ENCODE results near the gene GPR87. TPM values are rescaled to one million over a fixed set of nuclear protein-coding genes. Genes with fewer than 3 reads are reported as not detected.

Gene GPR87
- total RNA-seq, 1 experiment from 2014 or later: 15.5 TPM

DNA sequence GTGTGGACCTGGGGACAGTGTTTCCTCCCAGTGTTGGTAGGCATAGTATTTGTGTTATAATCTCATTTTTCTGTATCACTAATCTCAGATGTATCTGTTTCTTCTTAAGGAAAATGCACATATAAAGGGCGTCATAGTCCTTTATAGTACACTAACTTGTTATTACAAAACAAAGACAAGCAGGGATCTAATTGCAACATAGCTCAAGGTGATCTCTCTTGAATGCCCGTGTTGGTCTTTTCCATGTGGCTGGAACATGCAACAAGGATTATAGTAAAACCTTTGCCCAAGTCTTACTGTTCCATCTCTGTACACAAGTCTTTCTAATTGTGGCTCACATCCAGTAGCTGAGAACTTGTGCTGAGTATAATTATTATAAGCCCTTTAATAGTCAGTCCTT lies 3.5 kb upstream of the GPR87 start:
- CTCF ChIA-PET: no interaction called here
- TF ChIP-seq, protein P1, sequence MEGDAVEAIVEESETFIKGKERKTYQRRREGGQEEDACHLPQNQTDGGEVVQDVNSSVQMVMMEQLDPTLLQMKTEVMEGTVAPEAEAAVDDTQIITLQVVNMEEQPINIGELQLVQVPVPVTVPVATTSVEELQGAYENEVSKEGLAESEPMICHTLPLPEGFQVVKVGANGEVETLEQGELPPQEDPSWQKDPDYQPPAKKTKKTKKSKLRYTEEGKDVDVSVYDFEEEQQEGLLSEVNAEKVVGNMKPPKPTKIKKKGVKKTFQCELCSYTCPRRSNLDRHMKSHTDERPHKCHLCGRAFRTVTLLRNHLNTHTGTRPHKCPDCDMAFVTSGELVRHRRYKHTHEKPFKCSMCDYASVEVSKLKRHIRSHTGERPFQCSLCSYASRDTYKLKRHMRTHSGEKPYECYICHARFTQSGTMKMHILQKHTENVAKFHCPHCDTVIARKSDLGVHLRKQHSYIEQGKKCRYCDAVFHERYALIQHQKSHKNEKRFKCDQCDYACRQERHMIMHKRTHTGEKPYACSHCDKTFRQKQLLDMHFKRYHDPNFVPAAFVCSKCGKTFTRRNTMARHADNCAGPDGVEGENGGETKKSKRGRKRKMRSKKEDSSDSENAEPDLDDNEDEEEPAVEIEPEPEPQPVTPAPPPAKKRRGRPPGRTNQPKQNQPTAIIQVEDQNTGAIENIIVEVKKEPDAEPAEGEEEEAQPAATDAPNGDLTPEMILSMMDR (conservative IDR thresholded peaks at IDR 0.05): no peak
- no peak for TF ChIP-seq EZH2 (IDR thresholded peaks at IDR 0.05; ENCODE audit: low read depth)
- no peaks in the 10 kb centered on the region for H3K9me3 ChIP-seq (ENCODE audit: insufficient read depth, low read depth)
- POLR2A ChIA-PET (ENCODE audit: unreplicated experiment): no interaction called here
- no peaks in the 10 kb centered on the region for H3K27me3 ChIP-seq (ENCODE audit: insufficient read depth, low read depth)
- H3K4me1 ChIP-seq (replicated peaks; ENCODE audit: insufficient read depth): peaks cover 43% of the 10 kb centered on the region
- H2AFZ ChIP-seq: no peak overlapping the region
- no peak overlapping the region for H3K4me2 ChIP-seq
- H3K9me2 ChIP-seq (ENCODE audit: insufficient read depth): no peaks in the 10 kb centered on the region
- H3K4me3 ChIP-seq: no peak overlapping the region
- no TSS peak for BruUV-seq (replicated peaks)
- intact Hi-C loops (cut with micrococcal nuclease; ENCODE audit: unreplicated experiment): no loop called here
- DNase-seq: no peak
- H3K79me2 ChIP-seq (ENCODE audit: low read depth): peaks cover 11% of the 10 kb centered on the region
- no peaks in the 10 kb centered on the region for H3K36me3 ChIP-seq (ENCODE audit: low read depth)
- peaks cover 21% of the 10 kb centered on the region; the same call in 1 of the 2 replicates for H3F3A ChIP-seq (ENCODE audit: insufficient read depth, low read depth)
- H3K27ac ChIP-seq: no peak overlapping the region
- H4K20me1 ChIP-seq (ENCODE audit: insufficient read depth): no peaks in the 10 kb centered on the region

DNA sequence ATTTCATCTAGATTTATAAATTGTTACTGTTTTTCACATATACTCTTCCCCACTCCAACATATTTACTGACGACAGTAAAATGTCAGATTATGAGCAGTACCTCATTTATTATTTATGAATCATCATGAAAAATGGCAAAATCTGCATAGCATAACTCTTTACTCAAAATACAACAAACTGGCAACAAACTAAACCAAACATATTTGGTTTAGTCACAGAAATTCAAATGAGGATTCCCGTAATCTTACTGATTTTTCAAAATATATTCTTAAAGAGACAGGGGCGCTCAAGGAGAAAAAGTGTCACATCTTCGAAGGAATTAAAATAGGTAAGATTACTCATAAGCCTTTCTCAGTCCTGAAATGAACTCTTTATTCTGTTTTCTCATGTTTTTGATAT lies 3.0 kb upstream of the GPR87 start:
- Histone ChIP-seq H3F3A (ENCODE audit: insufficient read depth, low read depth) (peaks cover 23% of the 10 kb centered on the region; the same call in 1 of the 2 replicates), H3K27ac (no peak overlapping the region), H3K36me3 (ENCODE audit: low read depth) (no peaks in the 10 kb centered on the region), H4K20me1 (ENCODE audit: insufficient read depth) (no peaks in the 10 kb centered on the region), H3K27me3 (ENCODE audit: insufficient read depth, low read depth) (no peaks in the 10 kb centered on the region), H3K9me2 (ENCODE audit: insufficient read depth) (no peaks in the 10 kb centered on the region), H3K4me3 (no peak overlapping the region), H3K4me1 (replicated peaks; ENCODE audit: insufficient read depth) (peaks cover 48% of the 10 kb centered on the region), H3K79me2 (ENCODE audit: low read depth) (peaks cover 16% of the 10 kb centered on the region), H3K4me2 (no peak overlapping the region), H3K9me3 (ENCODE audit: insufficient read depth, low read depth) (no peaks in the 10 kb centered on the region), H2AFZ (no peak overlapping the region)
- ChIA-PET CTCF (no interaction called here), POLR2A (ENCODE audit: unreplicated experiment) (no interaction called here)
- intact Hi-C loops (cut with micrococcal nuclease; ENCODE audit: unreplicated experiment): no loop called here
- no peak for DNase-seq
- BruUV-seq (replicated peaks): no TSS peak
- no peak for TF ChIP-seq EZH2 (IDR thresholded peaks at IDR 0.05; ENCODE audit: low read depth)
- TF ChIP-seq, protein P1 (conservative IDR thresholded peaks at IDR 0.05): no peak

DNA sequence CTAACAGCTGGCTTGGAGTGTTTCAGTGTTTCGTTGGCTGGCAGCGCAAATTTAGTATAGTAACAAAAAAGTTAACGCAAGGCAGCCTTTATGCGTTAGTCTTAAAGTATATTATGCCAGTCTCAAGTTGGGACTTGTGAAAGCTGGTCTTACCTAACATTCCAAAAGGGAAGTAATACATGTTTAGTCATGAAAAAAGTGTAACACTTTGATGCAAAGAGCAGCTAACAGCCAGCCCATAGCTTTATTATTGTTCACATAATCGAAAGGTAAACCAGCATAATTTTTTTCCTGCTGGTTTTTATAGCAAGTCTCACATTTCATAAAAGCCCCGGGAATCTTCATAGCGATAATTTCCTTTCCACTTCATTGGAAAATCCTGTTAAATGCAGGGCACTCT lies 2.4 kb upstream of the GPR87 start:
- H3K9me3 ChIP-seq (ENCODE audit: insufficient read depth, low read depth): no peaks in the 10 kb centered on the region
- H3K4me2 ChIP-seq: no peak overlapping the region
- POLR2A ChIA-PET (ENCODE audit: unreplicated experiment): no interaction called here
- H3K4me3 ChIP-seq: no peak overlapping the region
- TF ChIP-seq, protein P1 (conservative IDR thresholded peaks at IDR 0.05): no peak
- no peak for TF ChIP-seq EZH2 (IDR thresholded peaks at IDR 0.05; ENCODE audit: low read depth)
- H2AFZ ChIP-seq: no peak overlapping the region
- no peak for DNase-seq
- no peaks in the 10 kb centered on the region for H3K36me3 ChIP-seq (ENCODE audit: low read depth)
- H3K9me2 ChIP-seq (ENCODE audit: insufficient read depth): no peaks in the 10 kb centered on the region
- H3K79me2 ChIP-seq (ENCODE audit: low read depth): peaks cover 23% of the 10 kb centered on the region
- H3F3A ChIP-seq (ENCODE audit: insufficient read depth, low read depth): peaks cover 23% of the 10 kb centered on the region; the same call in 1 of the 2 replicates
- intact Hi-C loops (cut with micrococcal nuclease; ENCODE audit: unreplicated experiment): no loop called here
- no peaks in the 10 kb centered on the region for H3K27me3 ChIP-seq (ENCODE audit: insufficient read depth, low read depth)
- no peak overlapping the region; the same call in 1 of the 2 replicates for H3K27ac ChIP-seq
- H4K20me1 ChIP-seq (ENCODE audit: insufficient read depth): no peaks in the 10 kb centered on the region
- no TSS peak for BruUV-seq (replicated peaks)
- CTCF ChIA-PET: no interaction called here
- H3K4me1 ChIP-seq (replicated peaks; ENCODE audit: insufficient read depth): peaks cover 55% of the 10 kb centered on the region

Data from PC-9 (cell line).